Left ventricle myocardium inferior (tissue), 1 donor: Measurements from ENCODE around the gene IMPG2. TPM values are rescaled to one million over a fixed set of nuclear protein-coding genes. Genes with fewer than 3 reads are reported as not detected.

Source experiments
- DNase-seq: peaks from one replicate; pipeline ENCODE4 v3.0.0-alpha.2; 2020
- H3K27ac ChIP-seq: fragments of 200-600 bp; replicated peaks from 2 replicates; pipeline ENCODE4 v1.8.0; 2021
- H3K27me3 ChIP-seq: fragments of 200-600 bp; 2 replicates; pipeline ENCODE4 v1.8.0; 2021; ENCODE audit warnings: low read depth
- H3K36me3 ChIP-seq: fragments of 200-600 bp; 2 replicates; pipeline ENCODE4 v1.8.0; 2021
- H3K4me1 ChIP-seq: fragments of 200-600 bp; 2 replicates; pipeline ENCODE4 v1.8.0; 2021
- H3K4me3 ChIP-seq: fragments of 200-600 bp; 2 replicates; pipeline ENCODE4 v1.8.0; 2021; ENCODE audit warnings: mild to moderate bottlenecking, moderate library complexity
- H3K9me3 ChIP-seq: fragments of 200-600 bp; replicated peaks from 2 replicates; pipeline ENCODE4 v1.8.0; 2021
- intact Hi-C: fragments of 100-400 bp; cut with micrococcal nuclease; formaldehyde crosslinking; loops from one replicate; pipeline ENCODE4 v1.11.0; 2022
- total RNA-seq: library from RNA; stranded (reverse); fragmentation: NEBNext Ultra II Directional; extraction: Animal tissue kit (Norgen Biotek cat#: 25700); gene quantifications from one replicate; pipeline ENCODE4 v1.2.1, GENCODE V29; 2021
- TF ChIP-seq, protein P1 (sequence below): fragments of 200-600 bp; IDR thresholded peaks from 2 replicates; pipeline ENCODE4 v1.8.0; 2021; ENCODE audit warnings: antibody characterized with exemption, mild to moderate bottlenecking, borderline replicate concordance
- donor health status: DM: no; HTN: yes; CAD: no; lungs with severe emphysema.

The IMPG2 gene
- total RNA-seq, 1 donor from 2014 or later: 0.11 TPM

DNA sequence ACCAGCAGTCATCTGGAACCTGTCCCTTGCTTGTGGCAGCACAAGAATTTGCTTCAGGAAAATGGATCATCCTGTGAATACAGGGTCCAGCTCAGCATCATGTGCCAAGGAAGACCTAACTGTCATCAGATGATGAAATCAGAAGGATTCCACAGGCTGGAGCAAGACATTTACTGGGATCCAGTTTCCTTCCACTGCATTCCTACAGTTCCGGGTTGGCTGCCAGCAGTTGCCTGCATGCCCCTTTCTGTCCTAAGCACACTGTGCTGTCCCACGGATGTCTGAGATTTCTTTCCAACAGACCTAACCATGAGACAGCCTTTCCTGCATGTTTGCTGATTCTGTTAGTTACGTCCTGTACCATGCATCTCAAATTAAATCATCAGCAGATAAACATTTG lies 140.7 kb downstream of the IMPG2 start:
- intact Hi-C loops: no loop called here
- Histone ChIP-seq H3K36me3 (no peaks in the 10 kb centered on the region), H3K4me3 (no peak overlapping the region), H3K9me3 (peaks cover 5% of the 10 kb centered on the region), H3K4me1 (peaks cover 3% of the 10 kb centered on the region), H3K27ac (no peak overlapping the region), H3K27me3 (no peaks in the 10 kb centered on the region)
- TF ChIP-seq, protein P1, sequence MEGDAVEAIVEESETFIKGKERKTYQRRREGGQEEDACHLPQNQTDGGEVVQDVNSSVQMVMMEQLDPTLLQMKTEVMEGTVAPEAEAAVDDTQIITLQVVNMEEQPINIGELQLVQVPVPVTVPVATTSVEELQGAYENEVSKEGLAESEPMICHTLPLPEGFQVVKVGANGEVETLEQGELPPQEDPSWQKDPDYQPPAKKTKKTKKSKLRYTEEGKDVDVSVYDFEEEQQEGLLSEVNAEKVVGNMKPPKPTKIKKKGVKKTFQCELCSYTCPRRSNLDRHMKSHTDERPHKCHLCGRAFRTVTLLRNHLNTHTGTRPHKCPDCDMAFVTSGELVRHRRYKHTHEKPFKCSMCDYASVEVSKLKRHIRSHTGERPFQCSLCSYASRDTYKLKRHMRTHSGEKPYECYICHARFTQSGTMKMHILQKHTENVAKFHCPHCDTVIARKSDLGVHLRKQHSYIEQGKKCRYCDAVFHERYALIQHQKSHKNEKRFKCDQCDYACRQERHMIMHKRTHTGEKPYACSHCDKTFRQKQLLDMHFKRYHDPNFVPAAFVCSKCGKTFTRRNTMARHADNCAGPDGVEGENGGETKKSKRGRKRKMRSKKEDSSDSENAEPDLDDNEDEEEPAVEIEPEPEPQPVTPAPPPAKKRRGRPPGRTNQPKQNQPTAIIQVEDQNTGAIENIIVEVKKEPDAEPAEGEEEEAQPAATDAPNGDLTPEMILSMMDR: no peak
- DNase-seq: no peak

DNA sequence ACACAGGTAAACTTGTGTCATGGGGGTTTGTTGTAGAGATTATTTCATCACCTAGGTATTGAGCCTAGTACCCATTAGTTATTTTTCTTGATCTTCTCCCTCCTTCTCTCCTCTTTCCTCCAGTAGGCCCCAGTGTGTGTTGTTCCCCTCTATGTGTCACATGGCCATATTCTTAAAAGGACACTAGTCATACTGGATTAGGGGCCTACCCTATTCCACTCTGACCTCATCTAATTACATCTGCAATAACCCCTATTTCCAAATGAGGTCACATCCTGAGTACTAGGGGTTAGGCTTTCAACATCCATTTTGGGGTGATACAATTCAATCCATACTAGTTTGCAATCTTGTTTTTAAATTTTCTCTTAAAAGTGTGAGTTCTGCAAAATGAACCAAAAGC lies 142.8 kb downstream of the IMPG2 start:
- H3K4me1 ChIP-seq: peaks cover 3% of the 10 kb centered on the region
- TF ChIP-seq, protein P1: no peak
- no peak overlapping the region for H3K4me3 ChIP-seq
- H3K9me3 ChIP-seq: peaks cover 5% of the 10 kb centered on the region
- H3K27me3 ChIP-seq: no peaks in the 10 kb centered on the region
- H3K27ac ChIP-seq: no peak overlapping the region
- DNase-seq: no peak
- intact Hi-C loops: no loop called here
- no peaks in the 10 kb centered on the region for H3K36me3 ChIP-seq

Other genes starting within 250 kb of the IMPG2 start
- 8.7 TPM for gene SENP7, start 192.6 kb upstream of the IMPG2 start, total RNA-seq
- gene TRMT10C, start 241.3 kb upstream of the IMPG2 start, total RNA-seq: 30.3 TPM